Liver (tissue), 9 donors: ENCODE results near the gene ABCG2. TPM values are rescaled to one million over a fixed set of nuclear protein-coding genes. Genes with fewer than 3 reads are reported as not detected.

Experiments
- DNase-seq: peaks from one replicate; pipeline ENCODE4 v3.0.0-alpha.2; 2017; ENCODE audit warnings: low spot score
- H3K27ac ChIP-seq, 2 donors: one replicate each; pipeline ENCODE4 v1.7.0; 2013; ENCODE audit warnings: inconsistent platforms in 2 of 2, low read length in 2 of 2, control low read depth in 1 of 2, low read depth in 1 of 2, mild to moderate bottlenecking in 1 of 2
- H3K27me3 ChIP-seq, 4 donors: one replicate each; pipeline versions ENCODE4 v1.6.1 to v1.7.0; 2013; ENCODE audit warnings: low read length in 3 of 4, inconsistent platforms in 1 of 4, mild to moderate bottlenecking in 1 of 4, moderate library complexity in 1 of 4; ENCODE audit not compliant: control insufficient read depth in 4 of 4, insufficient read depth in 4 of 4
- H3K36me3 ChIP-seq, 4 donors: one replicate each; pipeline versions ENCODE4 v1.6.1 to v1.7.0; 2013; ENCODE audit warnings: low read length in 3 of 4, mild to moderate bottlenecking in 3 of 4, low read depth in 1 of 4, moderate library complexity in 1 of 4; ENCODE audit not compliant: control insufficient read depth in 4 of 4, insufficient read depth in 3 of 4
- H3K4me1 ChIP-seq, 4 donors: one replicate each; pipeline versions ENCODE4 v1.6.1 to v1.7.0; 2013; ENCODE audit warnings: low read length in 3 of 4, mild to moderate bottlenecking in 3 of 4, moderate library complexity in 1 of 4; ENCODE audit not compliant: control insufficient read depth in 4 of 4, insufficient read depth in 4 of 4
- H3K4me3 ChIP-seq, 3 donors: one replicate each; pipeline versions ENCODE4 v1.6.1 to v1.7.0; 2013; ENCODE audit warnings: low read length in 3 of 3, control low read depth in 1 of 3, low read depth in 1 of 3, mild to moderate bottlenecking in 1 of 3
- H3K9ac ChIP-seq, 2 donors: one replicate each; pipeline ENCODE4 v1.7.0; 2013; ENCODE audit warnings: low read length in 2 of 2, mild to moderate bottlenecking in 2 of 2, moderate library complexity in 2 of 2, control low read depth in 1 of 2, low read depth in 1 of 2
- H3K9me3 ChIP-seq, 4 donors: one replicate each; pipeline versions ENCODE4 v1.6.1 to v1.7.0; 2013; ENCODE audit warnings: low read length in 3 of 4; ENCODE audit not compliant: control insufficient read depth in 4 of 4
- ATF3 ChIP-seq: IDR thresholded peaks from 2 replicates; pipeline ENCODE4 v1.6.1; 2016; ENCODE audit warnings: antibody characterized with exemption
- CTCF ChIP-seq: fragments of 150-350 bp; IDR thresholded peaks from 2 replicates; pipeline ENCODE4 v1.5.1; 2017; ENCODE audit warnings: improper control_type of control experiment, low read depth, low read length; ENCODE audit not compliant: missing input control
- EGR1 ChIP-seq, 2 donors: IDR thresholded peaks; 2 replicates each; pipeline ENCODE4 v1.6.1; 2016 to 2018; ENCODE audit warnings: antibody characterized with exemption in 2 of 2, low read depth in 2 of 2
- GABPA ChIP-seq, 2 donors: IDR thresholded peaks in 1 of 2; conservative IDR thresholded peaks in 1 of 2; 2 replicates each; pipeline ENCODE4 v1.6.1; 2016; ENCODE audit warnings: antibody characterized with exemption in 2 of 2, mild to moderate bottlenecking in 1 of 2, moderate library complexity in 1 of 2
- HNF4A ChIP-seq, 2 donors: conservative IDR thresholded peaks; 2 replicates each; pipeline ENCODE4 v1.6.1; 2016; ENCODE audit warnings: antibody characterized with exemption in 2 of 2, mild to moderate bottlenecking in 2 of 2
- HNF4G ChIP-seq: IDR thresholded peaks from 2 replicates; pipeline ENCODE4 v1.6.1; 2016; ENCODE audit warnings: antibody characterized with exemption
- JUND ChIP-seq, 2 donors: IDR thresholded peaks; 2 replicates each; pipeline ENCODE4 v1.6.1; 2016; ENCODE audit warnings: antibody characterized with exemption in 2 of 2
- MAX ChIP-seq: IDR thresholded peaks from 2 replicates; pipeline ENCODE4 v1.6.1; 2016; ENCODE audit warnings: antibody characterized with exemption
- NR2F2 ChIP-seq: IDR thresholded peaks from 2 replicates; pipeline ENCODE4 v1.6.1; 2016; ENCODE audit warnings: antibody characterized with exemption
- REST ChIP-seq: IDR thresholded peaks from 2 replicates; pipeline ENCODE4 v1.6.1; 2016; ENCODE audit warnings: antibody characterized with exemption, mild to moderate bottlenecking
- SP1 ChIP-seq: IDR thresholded peaks from 2 replicates; pipeline ENCODE4 v1.6.1; 2018; ENCODE audit warnings: antibody characterized with exemption, mild to moderate bottlenecking
- YY1 ChIP-seq: IDR thresholded peaks from 2 replicates; pipeline ENCODE4 v1.6.1; 2016; ENCODE audit warnings: antibody characterized with exemption, mild to moderate bottlenecking
- ZBTB33 ChIP-seq: IDR thresholded peaks from 2 replicates; pipeline ENCODE4 v1.6.1; 2016; ENCODE audit warnings: antibody characterized with exemption
- WGBS: extraction: QIAGEN DNeasy Blood & Tissue Kit; methylation state at CpG from one replicate; pipeline ENCODE4 v1.1.7; 2013; 5-methylcytosine and 5-hydroxymethylcytosine counted together
- polyA plus RNA-seq, 2 donors: library from polyadenylated mRNA; stranded (reverse) in 1 of 2; unstranded in 1 of 2; fragments of 200-250 nt in 1 of 2; fragments of >200 nt in 1 of 2; fragmentation: Nextera tagmentation in 1 of 2; extraction: Ambion mirVana in 1 of 2; gene quantifications; one replicate each; pipeline versions ENCODE4 v1.2.1 to v1.2.3, GENCODE V29; 2013 to 2015
- total RNA-seq, 2 donors: library from RNA; depleted of rRNA; stranded (reverse); fragments of >200 nt; gene quantifications; one replicate each; pipeline ENCODE4 v1.2.3, GENCODE V29; 2014
- donor health status: healthy.
- donor health status: healthy.
- donor health status: healthy.
- donor health status: healthy.
- donor health status: healthy.

Gene ABCG2
- total and polyA plus RNA-seq, 4 donors, result 1.9 to 23.6 (median 7.0) TPM

- no peaks in the 10 kb centered on the region for H3K36me3 ChIP-seq
- no peak for DNase-seq
- H3K4me3 ChIP-seq, result no peak overlapping the region
- H3K27ac ChIP-seq, result no peak overlapping the region
- TF ChIP-seq EGR1 (IDR thresholded peaks at IDR 0.05; ENCODE audit: low read depth in 2 of 2), result no peak
- TF ChIP-seq HNF4G, result no peak
- no peak for TF ChIP-seq NR2F2
- no peak for TF ChIP-seq GABPA (IDR thresholded peaks at IDR 0.05 in 1 of 2, conservative IDR thresholded peaks at IDR 0.05 in 1 of 2)
- no peaks in the 10 kb centered on the region for H3K27me3 ChIP-seq
- 70% methylated on average over 4 of the region's 4 CpGs for WGBS
- H3K4me1 ChIP-seq, result peaks cover 0 to 12% (median 5%) of the 10 kb centered on the region in 4 donors
- no peak overlapping the region for H3K9ac ChIP-seq
- no peaks in the 10 kb centered on the region for H3K9me3 ChIP-seq
Observed at GRCh38 chr4:88147799-88148217, 10.6 kb downstream of the ABCG2 start.

- Histone ChIP-seq H3K4me1 (peaks cover 0 to 14% (median 5%) of the 10 kb centered on the region in 4 donors), H3K27ac (no peak overlapping the region), H3K36me3 (no peaks in the 10 kb centered on the region), H3K9me3 (no peaks in the 10 kb centered on the region), H3K9ac (no peak overlapping the region), H3K27me3 (no peaks in the 10 kb centered on the region), H3K4me3 (no peak overlapping the region)
- no peak for DNase-seq
- TF ChIP-seq JUND (IDR thresholded peaks at IDR 0.05) (no peak), SP1 (no peak), HNF4A (conservative IDR thresholded peaks at IDR 0.05) (no peak), ZBTB33 (no peak), YY1 (no peak), ATF3 (no peak), HNF4G (no peak), MAX (no peak), REST (no peak), GABPA (IDR thresholded peaks at IDR 0.05 in 1 of 2, conservative IDR thresholded peaks at IDR 0.05 in 1 of 2) (no peak), CTCF (no peak)
Observed at GRCh38 chr4:88146891-88147290, 11.5 kb downstream of the ABCG2 start.
